Vagina (tissue), 2 donors: ENCODE results near the gene TSC22D1. TPM values are rescaled to one million over a fixed set of nuclear protein-coding genes. Genes with fewer than 3 reads are reported as not detected.
A peak's percentile ranks its signal among the peaks of the same experiment; 100 is the strongest.

Source experiments
- DNase-seq, 2 donors: peaks; one replicate each; pipeline ENCODE4 v3.0.0-alpha.2; 2017; ENCODE audit errors: extremely low spot score in 2 of 2
- H3K27ac ChIP-seq: fragments of 200-600 bp; sonication (generic); one replicate; pipeline ENCODE4 v1.5.1; 2019
- H3K27me3 ChIP-seq: fragments of 200-600 bp; sonication (generic); one replicate; pipeline ENCODE4 v1.5.1; 2019
- H3K36me3 ChIP-seq, 2 donors: fragments of 200-600 bp; sonication (generic); one replicate each; pipeline ENCODE4 v1.5.1; 2017 to 2019
- H3K4me1 ChIP-seq: fragments of 200-600 bp; sonication (generic); one replicate; pipeline ENCODE4 v1.5.1; 2019
- H3K4me3 ChIP-seq, 2 donors: fragments of 200-600 bp; sonication (generic); 1 replicate in 1 of 2; 2 replicates in 1 of 2; pipeline ENCODE4 v1.5.1; 2016 to 2019
- H3K9me3 ChIP-seq: fragments of 200-600 bp; sonication (generic); one replicate; pipeline ENCODE4 v1.5.1; 2019
- CTCF ChIP-seq, 3 experiments: fragments of 450-650 bp in 2 of 3; fragments of 200-600 bp in 1 of 3; sonication (generic) in 1 of 3; IDR thresholded peaks; one replicate each; pipeline ENCODE4 v1.5.1; 2017 to 2019; ENCODE audit warnings: antibody characterized with exemption in 3 of 3, mild to moderate bottlenecking in 2 of 3, moderate library complexity in 2 of 3
- POLR2A ChIP-seq, 2 donors: fragments of 450-650 bp; IDR thresholded peaks; one replicate each; pipeline ENCODE4 v1.6.1; 2017; ENCODE audit warnings: antibody characterized with exemption in 2 of 2, mild to moderate bottlenecking in 2 of 2, moderate library complexity in 2 of 2
- POLR2AphosphoS5 ChIP-seq, 2 donors: sonication (generic); formaldehyde crosslinking; IDR thresholded peaks; one replicate each; pipeline ENCODE4 v1.9.0; 2017; ENCODE audit warnings: antibody characterized with exemption in 2 of 2, mild to moderate bottlenecking in 2 of 2, low read depth in 1 of 2; ENCODE audit not compliant: insufficient read depth in 1 of 2
- intact Hi-C: fragments of 100-400 bp; cut with DNase I; formaldehyde crosslinking; loops from one replicate; pipeline ENCODE4 v1.15.1; 2023
- total RNA-seq: library from RNA; depleted of rRNA; stranded (reverse); fragments of >200 nt; gene quantifications from one replicate; pipeline ENCODE4 v1.2.3, GENCODE V29; 2016

TSC22D1 gene
- total RNA-seq, 1 donor from 2014 or later, result 117 TPM

- Histone ChIP-seq H3K27me3 (no peaks in the 10 kb centered on the region), H3K27ac (no peak overlapping the region), H3K9me3 (no peaks in the 10 kb centered on the region), H3K4me3 (no peak overlapping the region), H3K4me1 (peaks cover 19% of the 10 kb centered on the region), H3K36me3 (no peaks in the 10 kb centered on the region)
- intact Hi-C loops, result no loop called here
- TF ChIP-seq POLR2AphosphoS5 (IDR thresholded peaks at IDR 0.05; ENCODE audit: insufficient read depth in 1 of 2, low read depth in 1 of 2), result no peak
- no peak for TF ChIP-seq CTCF (IDR thresholded peaks at IDR 0.05)
- TF ChIP-seq POLR2A (IDR thresholded peaks at IDR 0.05), result no peak
- DNase-seq, result no peak
Observed at GRCh38 chr13:44400736-44401135, 175.4 kb downstream of the TSC22D1 start.

- Histone ChIP-seq H3K9me3 (no peaks in the 10 kb centered on the region), H3K36me3 (no peaks in the 10 kb centered on the region), H3K27ac (no peak overlapping the region), H3K4me3 (no peak overlapping the region), H3K4me1 (peaks cover 19% of the 10 kb centered on the region), H3K27me3 (no peaks in the 10 kb centered on the region)
- no peak for DNase-seq
- TF ChIP-seq POLR2A (IDR thresholded peaks at IDR 0.05) (no peak), CTCF (IDR thresholded peaks at IDR 0.05) (no peak), POLR2AphosphoS5 (IDR thresholded peaks at IDR 0.05; ENCODE audit: insufficient read depth in 1 of 2, low read depth in 1 of 2) (no peak)
- intact Hi-C loops, result no loop called here
Observed at GRCh38 chr13:44399074-44399473, 177.1 kb downstream of the TSC22D1 start.

DNA sequence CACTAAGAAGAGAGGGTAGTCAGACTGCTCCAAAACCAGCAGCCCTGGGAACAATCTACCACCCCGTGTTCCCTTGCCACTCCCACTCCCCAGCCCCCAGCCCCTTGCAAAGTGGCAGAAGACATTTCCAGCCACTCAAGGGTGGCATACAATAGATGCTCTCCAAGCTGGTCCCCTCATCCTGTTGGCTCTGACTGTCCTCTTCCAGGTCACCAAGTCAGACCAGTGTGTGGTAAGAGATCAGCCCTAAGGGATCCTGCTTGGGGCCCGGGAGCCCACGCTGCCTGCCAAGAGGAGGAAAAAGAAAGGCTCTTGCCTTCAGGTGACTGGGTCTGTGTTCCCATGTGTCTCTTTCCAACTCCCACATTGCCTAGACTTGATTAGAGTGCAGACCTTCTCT lies 177.5 kb downstream of the TSC22D1 start:
- H3K9me3 ChIP-seq, result no peaks in the 10 kb centered on the region
- peaks cover 19% of the 10 kb centered on the region for H3K4me1 ChIP-seq
- TF ChIP-seq POLR2AphosphoS5 (IDR thresholded peaks at IDR 0.05; ENCODE audit: insufficient read depth in 1 of 2, low read depth in 1 of 2) (no peak), POLR2A (IDR thresholded peaks at IDR 0.05) (no peak), CTCF (IDR thresholded peaks at IDR 0.05) (no peak)
- H3K4me3 ChIP-seq, result no peak overlapping the region
- intact Hi-C loops, result no loop called here
- H3K27ac ChIP-seq, result no peak overlapping the region
- H3K36me3 ChIP-seq, result no peaks in the 10 kb centered on the region
- no peak for DNase-seq
- H3K27me3 ChIP-seq, result no peaks in the 10 kb centered on the region

DNA sequence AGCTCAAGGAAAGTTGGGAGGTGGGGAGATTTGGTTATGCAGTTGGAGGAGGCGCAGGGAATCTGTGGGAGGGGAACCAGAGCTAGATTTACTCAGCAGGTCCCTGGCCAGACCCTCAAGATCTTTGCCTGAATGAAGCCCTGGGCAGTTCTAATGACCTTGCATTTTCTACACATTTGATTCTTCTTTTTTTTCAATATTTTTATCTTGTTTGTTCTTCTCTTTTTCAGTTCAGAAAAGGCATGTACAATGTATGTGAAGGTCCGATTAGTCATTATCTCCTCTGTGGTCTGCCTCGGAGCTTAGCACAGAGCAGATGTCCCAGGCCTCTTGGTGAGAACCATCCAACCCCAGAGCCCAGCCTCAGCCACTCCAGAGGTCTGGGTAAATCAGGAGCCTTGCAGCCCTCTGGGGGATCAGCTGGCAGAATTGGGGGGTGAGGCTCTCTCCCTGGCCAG lies 178.3 kb downstream of the TSC22D1 start:
- Histone ChIP-seq H3K27ac (peak overlapping the region; percentile 69), H3K4me1 (peaks cover 14% of the 10 kb centered on the region), H3K4me3 (no peak overlapping the region), H3K27me3 (no peaks in the 10 kb centered on the region), H3K9me3 (no peaks in the 10 kb centered on the region), H3K36me3 (no peaks in the 10 kb centered on the region)
- intact Hi-C loops, result no loop called here
- TF ChIP-seq POLR2AphosphoS5 (IDR thresholded peaks at IDR 0.05; ENCODE audit: insufficient read depth in 1 of 2, low read depth in 1 of 2), result no peak
- no peak for TF ChIP-seq CTCF (IDR thresholded peaks at IDR 0.05)
- no peak for TF ChIP-seq POLR2A (IDR thresholded peaks at IDR 0.05)
- no peak for DNase-seq

GRCh38 chr13:44396701-44397580 lies 179.2 kb downstream of the TSC22D1 start:
- Histone ChIP-seq H3K9me3 (no peaks in the 10 kb centered on the region), H3K27ac (peak overlapping the region; percentile 69), H3K36me3 (no peaks in the 10 kb centered on the region), H3K4me1 (peaks cover 7% of the 10 kb centered on the region), H3K4me3 (peak overlapping the region in 1 of 2 donors; percentile 4), H3K27me3 (no peaks in the 10 kb centered on the region)
- DNase-seq, result no peak
- TF ChIP-seq POLR2A (IDR thresholded peaks at IDR 0.05), result no peak
- peak in 1 of 2 donors; percentile 56 for TF ChIP-seq POLR2AphosphoS5 (IDR thresholded peaks at IDR 0.05; ENCODE audit: insufficient read depth in 1 of 2, low read depth in 1 of 2)
- intact Hi-C loops, result no loop called here
